Hepatic stellate cell (primary cell): ENCODE results near the gene PRKG2.

Source experiments
- DNase-seq: peaks from one replicate; pipeline ENCODE4 v3.0.0; 2011; ENCODE audit warnings: low spot score

The PRKG2 gene

GRCh38 chr4:81217779-81218178 is 2.8 kb upstream of the PRKG2 start:
- DNase-seq: no peak

DNA sequence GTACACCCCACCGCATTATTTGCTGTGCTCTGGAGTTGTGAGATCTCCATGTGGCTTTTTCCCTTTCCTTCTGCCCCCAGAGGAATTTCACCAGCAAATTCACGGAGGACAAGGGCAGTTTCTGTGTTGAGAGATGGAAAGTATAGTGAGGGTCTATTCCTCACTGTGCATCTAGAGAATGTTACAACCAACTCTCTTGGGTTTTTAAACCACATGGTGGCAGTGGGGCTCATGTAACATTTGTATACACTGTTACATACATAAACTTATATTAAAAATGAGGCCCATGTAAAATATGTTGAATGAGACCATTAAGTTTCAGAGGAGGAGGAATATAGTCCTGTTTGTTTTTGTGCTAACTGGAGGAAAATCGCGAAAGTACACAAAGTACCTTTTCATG is 909 bp upstream of the PRKG2 start:
- no peak for DNase-seq

- no peak for DNase-seq
Measured at GRCh38 chr4:81214144-81214880, 710 bp downstream of the PRKG2 start.

- DNase-seq: no peak
Measured at GRCh38 chr4:81213671-81214070, 1.4 kb downstream of the PRKG2 start.

- DNase-seq: no peak
Measured at GRCh38 chr4:81211956-81212355, 3.1 kb downstream of the PRKG2 start.

- no peak for DNase-seq
Measured at GRCh38 chr4:81207828-81208227, 7.2 kb downstream of the PRKG2 start.

- no peak for DNase-seq
Measured at GRCh38 chr4:81205302-81205701, 9.7 kb downstream of the PRKG2 start.

- no peak for DNase-seq
Measured at GRCh38 chr4:81204571-81204970, 10.5 kb downstream of the PRKG2 start.

GRCh38 chr4:81199831-81200230 is 15.2 kb downstream of the PRKG2 start:
- no peak for DNase-seq

DNA sequence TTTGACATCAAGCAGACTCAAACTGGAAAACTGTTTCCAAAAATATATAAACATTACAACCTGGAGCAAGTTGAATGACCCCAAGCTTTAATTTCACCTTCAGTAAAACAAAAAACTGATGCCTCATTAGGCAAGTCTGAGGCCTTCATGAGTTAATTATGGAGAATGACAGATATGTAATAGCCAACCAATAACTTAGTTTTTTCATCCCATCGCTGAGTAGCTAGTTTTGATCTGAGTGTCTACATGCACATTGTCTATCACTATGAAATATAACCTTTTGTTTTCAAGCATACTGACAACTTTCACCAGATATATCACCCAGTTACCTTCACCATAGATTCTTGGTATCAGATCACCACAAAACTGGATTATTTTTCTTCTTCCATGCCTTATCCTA is 16.4 kb downstream of the PRKG2 start:
- DNase-seq: no peak

GRCh38 chr4:81197864-81198524 is 17.0 kb downstream of the PRKG2 start:
- no peak for DNase-seq

GRCh38 chr4:81196126-81196650 is 18.8 kb downstream of the PRKG2 start:
- no peak for DNase-seq

- DNase-seq: no peak
Measured at GRCh38 chr4:81195475-81195874, 19.5 kb downstream of the PRKG2 start.

- no peak for DNase-seq
Measured at GRCh38 chr4:81194286-81194685, 20.7 kb downstream of the PRKG2 start.

- DNase-seq: no peak
Measured at GRCh38 chr4:81180916-81181315, 34.1 kb downstream of the PRKG2 start.

DNA sequence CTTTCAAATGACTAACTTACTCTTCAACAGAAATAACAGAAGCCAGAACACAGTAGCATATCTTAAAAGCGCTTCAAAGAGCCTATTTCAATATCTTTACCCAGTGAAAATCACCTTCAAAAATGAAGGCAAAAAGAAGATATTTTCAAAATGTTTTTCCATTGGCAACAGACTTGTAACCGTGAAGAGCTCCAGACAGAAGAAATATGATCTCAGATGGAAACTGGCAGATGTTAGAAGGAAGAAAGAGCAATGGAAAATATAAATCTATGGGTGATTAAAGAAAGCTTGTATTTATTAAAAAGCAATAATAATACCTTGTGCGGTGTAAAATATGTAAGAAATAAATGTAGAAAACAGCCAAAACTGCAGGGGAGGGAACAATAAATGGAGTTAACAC is 35.7 kb downstream of the PRKG2 start:
- DNase-seq: no peak

DNA sequence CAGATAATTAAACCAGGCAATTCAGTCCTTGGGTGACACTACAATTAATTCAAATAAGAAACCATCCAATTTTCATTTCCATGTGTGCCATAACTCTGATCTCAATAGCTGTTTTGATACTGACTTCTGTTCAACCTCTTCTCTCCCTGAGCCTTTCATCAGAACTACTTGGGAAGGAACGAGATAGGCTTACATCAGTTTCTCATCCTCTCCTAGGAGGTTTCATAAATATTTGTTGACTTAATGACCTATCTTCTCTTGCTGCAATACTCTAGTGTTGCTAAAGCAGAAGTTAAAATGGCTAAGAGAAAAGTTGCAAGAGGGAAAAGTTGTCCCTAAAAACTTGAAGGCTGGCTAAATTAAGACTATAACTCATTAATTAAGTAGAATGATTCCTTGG is 41.8 kb downstream of the PRKG2 start:
- DNase-seq: no peak

GRCh38 chr4:81166458-81167160 is 48.4 kb downstream of the PRKG2 start:
- no peak for DNase-seq

DNA sequence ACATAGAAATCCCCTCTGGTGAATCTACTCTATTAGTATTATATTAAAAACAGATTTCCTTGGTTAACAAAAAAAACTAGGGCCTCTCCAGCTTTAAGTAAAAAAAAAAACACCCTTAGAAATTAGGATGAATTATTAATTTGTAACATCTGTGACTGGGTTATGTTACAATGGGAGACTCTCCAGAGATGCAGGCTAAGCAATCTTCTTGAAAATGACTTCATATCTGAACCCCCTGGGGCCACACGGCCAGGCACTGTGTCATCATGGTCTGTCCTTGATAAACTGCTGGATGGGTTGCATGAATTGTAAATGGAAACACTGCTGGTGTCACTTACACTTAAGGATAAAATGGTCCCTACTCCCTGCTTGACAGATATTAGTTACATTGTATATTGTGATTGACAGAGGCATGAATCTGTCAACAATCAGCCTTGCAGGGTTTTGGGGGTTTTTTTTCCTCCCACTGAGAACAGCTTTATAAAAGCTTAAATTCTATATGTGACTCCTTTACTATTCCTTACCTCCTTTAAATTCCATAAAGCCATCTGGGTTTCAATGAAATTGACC is 49.1 kb downstream of the PRKG2 start:
- no peak for DNase-seq

GRCh38 chr4:81164623-81165416 is 50.2 kb downstream of the PRKG2 start:
- no peak for DNase-seq

DNA sequence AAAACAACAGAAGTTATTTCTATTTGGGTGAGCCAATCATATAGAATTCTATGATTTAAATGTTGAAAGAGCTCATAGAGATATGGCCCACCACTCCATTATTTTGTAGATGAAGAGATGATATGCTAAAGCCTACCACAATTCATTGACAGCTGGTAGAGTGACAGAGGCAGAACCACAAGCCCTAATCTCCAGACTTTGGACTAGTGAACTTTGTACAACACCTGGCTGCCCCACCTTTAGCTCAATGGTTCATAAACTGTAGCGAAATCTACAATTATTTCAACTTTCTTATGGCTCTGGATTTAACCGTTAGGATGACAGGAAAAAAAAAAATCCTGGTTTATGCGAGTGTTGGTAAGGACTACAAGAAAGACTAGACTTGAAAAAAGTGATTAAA is 50.9 kb downstream of the PRKG2 start:
- DNase-seq: no peak
